ENCODE measurements around the gene LRRC30.

The LRRC30 gene

GRCh38 chr18:7237673-7238272 is 6.9 kb downstream of the LRRC30 start:
- no peak for DNase-seq (ENCODE audit: low read depth)

GRCh38 chr18:7242926-7243325 is 12.0 kb downstream of the LRRC30 start:
- DNase-seq (ENCODE audit: low read depth) = no peak

- DNase-seq (ENCODE audit: low read depth) = no peak
Observed at GRCh38 chr18:7248877-7249276, 18.0 kb downstream of the LRRC30 start.

- no peak for DNase-seq (ENCODE audit: low read depth)
Observed at GRCh38 chr18:7254163-7254562, 23.3 kb downstream of the LRRC30 start.

GRCh38 chr18:7255054-7255453 is 24.2 kb downstream of the LRRC30 start:
- no peak for DNase-seq (ENCODE audit: low read depth)

- DNase-seq (ENCODE audit: low read depth) = no peak
Observed at GRCh38 chr18:7255643-7256042, 24.8 kb downstream of the LRRC30 start.

- no peak for DNase-seq (ENCODE audit: low read depth)
Observed at GRCh38 chr18:7256618-7257425, 25.9 kb downstream of the LRRC30 start.

- no peak for DNase-seq (ENCODE audit: low read depth)
Observed at GRCh38 chr18:7257426-7257740, 26.5 kb downstream of the LRRC30 start.

- no peak for DNase-seq (ENCODE audit: low read depth)
Observed at GRCh38 chr18:7259475-7259874, 28.6 kb downstream of the LRRC30 start.

- DNase-seq (ENCODE audit: low read depth) = no peak
Observed at GRCh38 chr18:7261199-7261598, 30.3 kb downstream of the LRRC30 start.

- DNase-seq (ENCODE audit: low read depth) = no peak
Observed at GRCh38 chr18:7267973-7268372, 37.1 kb downstream of the LRRC30 start.

GRCh38 chr18:7269942-7270341 is 39.1 kb downstream of the LRRC30 start:
- no peak for DNase-seq (ENCODE audit: low read depth)

GRCh38 chr18:7272311-7273049 is 41.6 kb downstream of the LRRC30 start:
- peak; percentile 53 for DNase-seq (ENCODE audit: low read depth)

- peak; percentile 63 for DNase-seq (ENCODE audit: low read depth)
Observed at GRCh38 chr18:7273301-7273921, 42.5 kb downstream of the LRRC30 start.

GRCh38 chr18:7281579-7281978 is 50.7 kb downstream of the LRRC30 start:
- DNase-seq (ENCODE audit: low read depth) = no peak

Data from stromal cell of bone marrow (primary cell).